Activated T-cell treated with anti-CD3 and anti-CD28 coated beads for 48 hours (primary cell): ENCODE results near the gene C21orf58.
"Not testable (repeated sequence)": the region's sequence is repeated elsewhere in the genome, so short reads cannot be mapped to it uniquely, and the experiment has no call there.

Experiments
- DNase-seq: peaks from one replicate; pipeline ENCODE4 v3.0.0-alpha.2; 2020; ENCODE audit warnings: low read depth

The C21orf58 gene

DNA sequence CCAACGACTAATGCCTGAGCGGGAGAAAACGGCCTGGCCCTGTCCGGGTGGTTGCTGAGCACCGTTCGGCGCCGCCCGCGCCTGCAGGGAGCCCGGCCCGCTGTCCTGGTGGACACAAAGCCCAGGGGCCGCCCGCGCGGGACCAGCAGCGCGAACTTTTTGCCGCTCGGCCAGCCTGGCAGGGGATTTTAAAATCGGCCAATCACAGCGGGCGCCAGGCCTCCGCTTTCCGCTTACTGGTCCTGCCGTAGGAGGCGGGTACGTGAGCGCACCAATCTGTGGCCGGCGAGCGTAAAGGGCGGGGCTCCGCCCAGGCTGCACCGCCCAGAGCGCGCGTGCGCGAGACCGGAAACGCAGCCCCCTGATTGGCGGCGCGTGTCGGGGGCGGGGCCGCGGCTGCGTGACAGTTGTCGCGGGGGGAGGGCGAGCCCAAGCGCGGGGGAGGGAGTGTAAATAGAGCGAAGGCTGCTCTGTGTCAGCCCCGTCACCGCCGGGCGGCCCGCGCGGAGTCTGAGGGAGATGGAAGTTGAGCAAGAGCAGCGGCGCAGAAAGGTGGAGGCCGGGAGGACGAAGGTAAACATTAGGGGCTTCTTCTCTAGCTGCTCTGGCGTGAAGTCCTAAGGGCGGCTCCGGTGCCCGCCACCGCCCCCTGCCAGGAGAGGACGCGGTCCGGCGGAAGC, at the start of gene C21orf58, which contains the start of gene PCNT:
TSS of gene C21orf58 (minus strand) at position 161 of the 680 bp plus-strand sequence. CDS start 1,132 bp downstream, outside the sequence.
TSS of gene PCNT (plus strand) at position 447 of the 680 bp plus-strand sequence. CDS start at position 520, 73 bp downstream.
- DNase-seq, result peak; percentile 98

GRCh38 chr21:46372947-46373346, 49.3 kb upstream of the C21orf58 start:
- DNase-seq, result not testable (repeated sequence)

DNA sequence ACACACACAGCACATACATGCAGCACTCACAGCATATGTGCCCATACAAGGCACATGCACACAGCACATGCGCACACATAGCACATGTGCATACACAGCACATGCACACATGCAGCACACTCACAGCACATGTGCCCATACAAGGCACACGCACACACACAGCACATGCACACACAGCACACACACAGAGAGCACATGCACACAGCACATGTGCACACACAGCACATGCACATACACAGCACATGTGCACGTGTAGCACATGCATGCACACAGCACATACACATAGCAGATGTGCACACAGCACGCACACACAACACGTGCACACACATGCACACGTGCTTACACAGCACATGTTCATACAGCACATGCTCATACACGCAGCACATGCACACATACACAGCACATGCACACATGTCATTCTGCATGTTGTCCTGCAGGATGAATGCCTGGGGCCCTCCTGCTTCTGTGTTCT, 48.4 kb upstream of the C21orf58 start:
- no peak for DNase-seq

- DNase-seq, result no peak
These were observed 47.7 kb upstream of the C21orf58 start for GRCh38 chr21:46371204-46372013.

GRCh38 chr21:46369520-46370235, 46.0 kb upstream of the C21orf58 start:
- DNase-seq, result no peak

DNA sequence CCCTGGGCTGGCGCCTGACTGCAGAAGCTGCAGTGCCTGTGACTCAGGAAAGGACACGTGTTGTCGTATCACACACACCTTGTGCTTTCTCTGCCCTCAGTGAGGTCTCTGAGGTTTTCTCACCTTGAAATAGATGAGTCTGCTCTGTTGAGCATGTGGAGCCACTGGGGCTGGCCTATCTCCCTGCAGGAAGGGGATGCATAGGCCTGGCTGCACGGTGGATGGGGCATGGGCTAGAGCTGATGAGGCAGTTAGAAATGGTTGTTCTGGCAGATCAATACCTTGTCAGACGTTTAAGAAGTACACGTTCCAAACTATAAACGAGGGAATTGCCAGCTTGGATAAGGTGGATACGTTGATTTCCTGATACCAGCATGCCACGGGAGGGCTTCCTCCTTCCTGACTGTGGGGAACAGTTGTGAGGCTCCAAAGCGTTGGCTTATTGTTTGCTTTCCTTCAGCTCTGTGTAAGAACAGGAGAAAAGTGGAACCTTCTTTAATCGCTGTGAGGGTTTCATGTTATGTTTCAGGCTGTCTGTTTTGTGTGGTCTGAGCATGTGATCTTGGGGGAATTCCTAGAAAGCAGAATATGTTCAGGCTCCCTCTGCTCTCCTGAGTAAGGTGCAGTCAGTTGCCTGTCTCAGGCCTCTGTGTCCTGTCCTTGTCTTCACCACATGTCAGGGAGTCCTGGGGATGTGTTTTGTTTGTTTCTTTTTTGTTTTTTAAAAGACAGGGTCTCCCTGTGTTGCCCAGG, 45.0 kb upstream of the C21orf58 start:
- peak; percentile 31 for DNase-seq

GRCh38 chr21:46366966-46367365, 43.3 kb upstream of the C21orf58 start:
- DNase-seq, result no peak

DNA sequence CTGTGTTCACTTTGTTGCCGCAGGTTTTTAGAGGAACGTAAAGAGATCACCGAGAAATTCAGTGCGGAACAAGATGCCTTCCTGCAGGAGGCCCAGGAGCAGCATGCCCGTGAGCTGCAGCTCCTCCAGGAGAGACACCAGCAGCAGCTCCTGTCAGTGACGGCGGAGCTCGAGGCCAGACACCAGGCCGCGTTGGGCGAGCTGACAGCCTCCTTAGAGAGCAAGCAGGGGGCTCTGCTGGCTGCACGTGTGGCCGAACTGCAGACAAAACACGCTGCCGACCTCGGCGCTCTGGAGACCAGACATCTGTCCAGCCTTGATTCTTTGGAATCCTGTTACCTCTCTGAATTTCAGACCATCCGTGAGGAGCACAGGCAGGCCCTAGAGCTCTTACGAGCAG, 42.9 kb upstream of the C21orf58 start:
- no peak for DNase-seq

GRCh38 chr21:46366091-46366490, 42.4 kb upstream of the C21orf58 start:
- no peak for DNase-seq

DNA sequence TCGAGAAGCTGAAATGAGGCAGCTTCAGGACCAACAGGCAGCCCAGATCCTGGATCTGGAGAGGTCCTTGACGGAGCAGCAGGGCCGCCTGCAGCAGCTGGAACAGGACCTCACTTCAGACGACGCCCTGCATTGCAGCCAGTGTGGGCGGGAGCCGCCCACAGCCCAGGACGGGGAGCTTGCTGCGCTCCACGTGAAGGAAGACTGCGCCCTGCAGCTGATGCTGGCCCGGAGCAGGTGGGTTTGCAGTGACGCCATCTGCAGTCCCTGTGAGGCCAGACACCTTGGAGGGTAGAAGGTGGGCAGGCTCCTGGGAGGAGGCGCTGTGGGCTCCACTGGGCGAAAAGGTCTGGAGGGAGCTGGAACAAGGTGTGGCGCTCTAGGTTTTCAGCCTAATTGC, 40.0 kb upstream of the C21orf58 start:
- DNase-seq, result no peak

DNA sequence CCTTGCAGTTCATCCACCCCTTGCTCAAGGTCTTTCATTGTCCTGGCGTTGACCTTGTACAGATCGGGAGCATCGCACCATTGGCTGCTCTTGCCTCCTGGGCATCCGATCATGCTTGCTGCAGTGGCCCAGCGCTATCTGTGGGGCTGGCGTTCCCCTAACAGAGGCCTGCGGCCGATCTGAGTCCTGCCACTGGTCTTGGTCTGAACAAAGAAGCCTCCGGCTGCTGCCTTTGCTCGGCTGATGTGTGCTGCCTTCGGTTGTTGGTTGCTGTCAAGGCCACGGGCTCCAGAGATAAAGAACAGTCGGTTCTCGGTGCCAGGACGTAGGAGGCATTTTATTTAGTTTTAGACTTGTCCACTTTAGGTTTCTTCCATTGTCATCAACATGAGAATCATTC, 39.3 kb upstream of the C21orf58 start:
- DNase-seq, result no peak

GRCh38 chr21:46361935-46362334, 38.3 kb upstream of the C21orf58 start:
- no peak for DNase-seq

DNA sequence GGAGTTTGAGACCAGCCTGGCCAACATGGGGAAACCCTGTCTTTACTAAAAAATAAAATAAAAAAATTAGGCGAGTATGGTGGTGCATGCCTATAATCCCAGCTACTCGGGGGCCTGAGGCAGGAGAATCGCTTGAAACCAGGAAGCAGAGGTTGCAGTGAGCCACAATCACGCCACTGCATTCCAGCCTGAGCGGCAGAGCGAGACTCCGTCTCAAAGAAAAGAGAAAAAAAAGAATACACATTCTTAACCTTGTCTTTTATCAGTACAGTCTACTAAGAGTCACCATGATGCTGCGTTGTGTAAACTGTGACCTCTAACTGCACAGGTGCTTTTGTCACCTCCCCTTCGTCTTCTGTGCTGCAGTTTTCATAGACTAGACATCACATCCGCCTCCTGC, 37.5 kb upstream of the C21orf58 start:
- no peak for DNase-seq

DNA sequence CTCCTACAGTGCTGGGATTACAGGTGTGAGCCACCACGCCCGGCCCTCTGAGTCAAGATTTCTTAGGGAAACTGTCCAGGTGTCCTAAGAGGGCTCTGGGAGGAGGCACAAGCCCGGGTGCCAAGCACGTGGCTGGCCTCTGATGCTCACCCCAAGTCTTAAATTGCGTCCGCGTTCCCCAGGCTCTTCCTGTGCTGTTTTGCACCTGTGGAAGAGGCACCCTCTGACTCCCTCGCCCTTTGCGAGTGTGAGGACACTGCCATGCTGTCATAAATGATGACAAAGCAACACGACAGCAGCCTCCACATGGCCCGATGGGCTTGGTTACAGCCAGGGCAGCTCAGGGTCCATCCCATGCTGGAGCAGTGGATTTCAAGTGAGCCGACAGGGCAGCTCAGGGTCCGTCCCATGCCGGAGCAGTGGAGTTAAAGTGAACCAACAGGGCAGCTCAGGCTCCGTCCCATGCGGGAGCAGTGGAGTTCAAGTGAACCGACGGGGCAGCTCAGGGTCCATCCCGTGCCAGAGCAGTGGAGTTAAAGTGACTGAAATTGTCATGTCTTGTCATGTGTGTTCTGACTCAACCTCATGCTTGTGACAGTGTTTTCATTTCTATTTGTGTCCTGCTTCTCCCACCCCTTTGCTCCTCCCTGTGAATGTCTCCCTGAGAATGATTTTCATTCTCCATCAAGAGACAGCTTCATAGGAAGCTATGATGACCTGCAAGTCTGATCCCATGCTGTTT, 34.2 kb upstream of the C21orf58 start:
- DNase-seq, result no peak

GRCh38 chr21:46357335-46357604, 33.6 kb upstream of the C21orf58 start:
- no peak for DNase-seq

DNA sequence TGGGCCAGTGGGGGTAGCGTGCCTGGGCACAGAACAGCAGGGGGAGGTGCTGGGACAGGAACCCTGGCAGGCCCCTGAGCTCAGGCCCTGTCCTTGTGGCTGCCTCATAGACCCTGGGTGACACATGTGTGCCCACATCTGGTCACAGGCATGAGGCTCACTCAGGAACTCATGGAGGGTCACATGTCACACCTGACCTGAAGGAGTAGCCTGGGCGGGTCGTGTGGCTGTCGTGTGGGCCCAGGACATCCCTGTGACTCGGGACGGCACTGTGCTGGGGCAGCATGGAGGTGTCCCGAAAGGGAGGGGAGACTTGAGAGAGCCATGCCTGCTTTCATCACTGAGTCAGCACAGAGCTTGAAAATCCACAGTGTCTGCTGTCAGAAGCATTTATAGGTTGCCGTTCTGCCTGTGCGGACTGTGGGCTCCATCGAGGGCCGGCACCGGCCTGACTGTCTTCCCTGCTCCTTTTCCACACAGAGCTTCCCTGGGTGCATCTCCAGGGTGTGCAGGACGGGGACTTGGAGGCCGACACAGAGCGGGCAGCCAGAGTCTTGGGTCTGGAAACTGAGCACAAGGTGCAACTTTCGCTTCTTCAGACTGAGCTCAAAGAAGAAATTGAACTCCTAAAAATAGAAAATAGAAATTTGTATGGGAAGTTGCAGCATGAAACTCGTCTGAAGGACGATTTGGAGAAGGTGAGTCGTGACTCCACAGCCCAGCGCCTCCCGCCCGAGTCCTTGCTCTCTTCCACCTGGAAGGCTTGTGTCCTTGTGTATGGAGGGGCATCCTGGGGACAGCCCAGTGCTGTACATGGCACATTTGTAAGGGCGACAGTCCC, 33.0 kb upstream of the C21orf58 start:
- no peak for DNase-seq

GRCh38 chr21:46356005-46356338, 32.3 kb upstream of the C21orf58 start:
- DNase-seq, result no peak

GRCh38 chr21:46355161-46356004, 31.7 kb upstream of the C21orf58 start:
- no peak for DNase-seq

DNA sequence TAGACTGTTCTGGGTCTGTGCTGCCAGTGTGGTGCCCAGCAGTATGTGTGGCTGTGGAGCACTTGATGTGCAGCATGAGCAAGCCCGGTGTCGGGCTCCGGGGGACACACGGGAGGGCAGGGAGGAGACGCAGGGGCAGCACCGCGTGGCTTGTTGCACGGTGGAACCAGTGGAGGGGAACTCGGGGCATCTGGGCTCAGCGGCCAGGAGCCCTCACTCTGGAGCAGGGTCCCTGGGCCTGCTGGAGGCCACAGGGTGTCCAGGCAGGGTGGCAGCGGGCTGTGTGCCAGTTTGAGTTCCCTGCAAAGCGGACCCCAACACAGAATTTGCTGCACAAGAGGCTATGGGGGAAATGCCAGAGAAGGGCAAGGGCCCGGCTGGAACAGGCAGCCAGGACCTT, 30.8 kb upstream of the C21orf58 start:
- no peak for DNase-seq

DNA sequence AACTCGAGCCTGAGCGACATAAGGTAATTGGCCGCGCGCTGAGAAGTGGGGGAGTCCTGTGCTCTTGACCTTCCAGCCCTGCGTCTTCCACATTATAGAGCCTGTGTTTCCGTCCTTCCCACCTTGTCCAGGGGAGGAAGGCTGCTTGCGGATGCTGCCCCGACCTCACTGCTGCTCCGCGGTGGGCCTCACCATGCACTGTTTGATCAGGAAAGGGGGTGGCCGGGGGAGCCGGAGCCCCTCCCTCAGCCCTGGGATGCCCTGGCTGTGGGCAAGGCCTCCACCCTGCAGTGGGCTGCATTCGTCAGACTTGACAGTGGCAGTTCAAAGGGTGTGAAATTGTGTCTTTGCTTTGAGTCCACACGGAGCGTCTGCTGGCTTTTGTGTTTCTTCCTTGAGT, 30.4 kb upstream of the C21orf58 start:
- no peak for DNase-seq
